ENCODE results near the gene KCNT2.

KCNT2 gene

DNA sequence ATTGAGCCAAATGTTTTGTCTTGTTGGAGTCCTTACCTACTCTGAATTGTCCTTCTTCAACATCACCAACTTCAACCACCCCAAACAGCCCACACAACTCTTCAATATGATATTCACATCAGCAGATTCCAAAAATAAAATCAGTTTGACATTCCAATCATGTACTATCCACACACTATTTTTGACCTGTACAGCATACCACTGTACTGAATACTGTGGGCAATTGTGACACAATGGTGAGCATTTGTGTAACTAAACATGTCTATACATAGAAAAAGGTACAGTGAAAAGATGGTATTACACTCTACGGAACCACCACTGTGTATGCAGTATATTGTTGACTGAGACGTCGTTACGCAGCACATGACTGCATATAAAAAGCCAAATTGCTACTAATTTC lies 223.1 kb downstream of the KCNT2 start:
- DNase-seq = no peak

DNA sequence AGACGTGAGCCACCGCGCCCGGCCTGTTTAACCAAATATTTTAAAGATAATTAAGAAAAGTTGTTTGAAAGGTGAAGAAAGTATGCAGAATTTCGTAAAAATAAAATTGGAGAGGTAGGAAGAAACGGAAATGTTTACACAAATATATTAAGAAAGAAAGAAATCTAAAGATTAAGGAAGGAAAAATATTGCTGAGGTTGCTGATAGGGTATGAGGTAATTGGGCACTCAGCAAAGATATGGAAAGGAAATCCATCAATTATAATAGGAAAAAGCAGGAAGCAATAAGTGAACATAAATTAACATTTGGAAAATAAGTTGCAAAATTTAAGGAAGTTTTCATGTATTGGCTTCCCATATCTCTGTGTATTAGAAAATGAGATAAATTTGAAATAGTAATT lies 225.9 kb downstream of the KCNT2 start:
- DNase-seq = no peak

DNA sequence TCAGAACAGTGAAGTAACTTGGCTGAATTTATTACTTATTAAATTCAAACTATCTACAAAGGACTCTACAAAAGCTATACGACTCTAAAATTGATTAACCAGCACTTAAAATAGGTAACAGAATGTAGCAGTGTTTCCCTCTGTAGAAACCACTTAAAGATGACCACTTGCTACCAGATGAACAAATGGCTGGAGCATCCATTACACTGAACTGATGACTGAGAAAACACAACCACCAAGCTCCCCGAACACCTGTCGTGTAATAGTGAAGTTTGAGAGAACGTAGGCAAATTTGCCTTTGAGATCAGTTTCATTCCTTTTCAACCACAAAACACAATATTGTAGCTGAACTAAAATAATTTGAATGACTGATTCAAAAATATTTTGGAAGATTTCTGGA lies 226.7 kb downstream of the KCNT2 start:
- DNase-seq = no peak

DNA sequence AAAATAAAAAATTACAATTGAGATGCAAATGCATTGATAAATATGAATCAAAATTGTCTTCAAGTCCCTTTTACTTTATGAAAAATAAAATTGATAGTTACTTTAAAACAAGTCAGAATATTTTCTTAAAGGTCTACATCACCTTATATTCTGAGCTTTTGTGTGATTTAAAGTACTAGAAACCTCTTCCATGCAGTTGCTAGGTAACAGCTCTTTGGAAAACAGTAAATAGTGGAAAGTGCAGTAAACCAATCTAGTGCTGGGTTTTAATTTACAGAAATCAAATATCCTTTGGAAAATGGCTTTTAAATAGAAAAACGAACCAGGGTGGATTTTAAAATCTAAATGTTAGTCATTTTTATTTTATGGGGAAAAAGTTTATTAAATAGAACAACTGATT lies 227.9 kb downstream of the KCNT2 start:
- no peak for DNase-seq

DNA sequence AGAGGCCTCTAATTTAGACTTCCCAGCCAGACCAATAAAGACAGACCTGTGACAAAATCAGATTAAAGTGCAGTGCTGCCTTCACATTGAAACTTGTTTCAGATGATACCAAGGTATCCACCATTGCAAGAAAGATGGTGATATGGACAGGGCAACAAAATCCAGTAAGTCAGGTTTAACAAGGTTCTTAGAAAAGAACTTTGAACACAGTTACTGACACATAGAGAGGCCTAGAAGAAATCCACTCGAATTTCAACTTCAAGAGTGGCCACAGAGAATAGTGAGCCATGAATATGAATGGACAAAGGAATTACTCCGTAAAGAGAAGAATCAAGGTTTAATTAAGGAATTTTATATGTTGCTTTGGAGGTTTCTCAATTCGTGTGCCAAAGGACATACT lies 230.4 kb downstream of the KCNT2 start:
- no peak for DNase-seq

DNA sequence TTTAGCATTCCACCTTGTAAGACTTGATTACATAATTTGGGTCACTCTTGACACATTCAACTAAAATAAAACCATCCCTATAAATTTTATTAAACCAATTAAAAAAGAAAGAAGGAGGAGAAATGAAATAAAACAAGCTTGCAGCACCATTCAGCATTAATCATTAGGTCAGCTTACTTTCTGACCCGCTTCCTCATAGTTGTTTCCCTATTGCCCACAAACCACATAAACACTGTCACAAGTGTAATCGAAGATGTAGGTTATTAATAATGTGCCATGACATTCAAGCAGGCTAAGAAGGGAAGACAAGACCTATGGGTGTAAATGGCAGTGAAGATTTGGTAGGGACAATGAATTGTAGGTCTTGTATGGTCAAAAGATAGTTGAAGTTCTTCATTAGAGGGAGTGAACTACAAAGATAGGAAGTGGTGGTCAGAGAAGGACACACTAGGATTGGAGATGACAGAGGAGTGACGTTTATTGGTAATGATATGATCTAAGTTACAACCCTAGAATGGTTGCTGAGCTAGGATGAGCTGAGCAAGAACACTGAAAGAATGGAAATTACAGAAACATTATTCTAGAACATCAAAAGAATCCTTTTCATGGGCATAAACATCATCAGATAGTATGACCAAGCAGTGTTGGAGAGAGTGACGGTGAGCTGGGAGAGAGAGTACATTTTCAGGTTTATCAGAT lies 231.5 kb downstream of the KCNT2 start:
- DNase-seq = no peak

DNA sequence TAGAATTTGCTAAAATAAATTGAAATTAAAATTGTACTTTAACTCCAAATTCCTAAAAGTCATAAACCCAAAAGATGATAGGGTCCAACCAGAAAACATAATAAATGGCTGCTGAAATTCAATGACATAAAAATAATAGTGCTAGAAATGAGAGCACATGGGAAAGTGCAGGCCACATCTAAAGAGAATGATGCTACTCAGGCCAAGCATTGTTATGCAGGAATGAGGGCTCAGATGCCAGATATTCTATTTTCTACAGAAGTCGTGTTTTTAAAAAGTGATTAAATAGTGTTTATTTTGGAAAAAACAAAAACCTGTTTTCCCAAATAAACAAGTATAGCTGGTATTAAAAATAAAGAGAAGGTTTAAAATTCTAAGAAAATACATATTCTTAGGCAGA lies 234.4 kb downstream of the KCNT2 start:
- no peak for DNase-seq

DNA sequence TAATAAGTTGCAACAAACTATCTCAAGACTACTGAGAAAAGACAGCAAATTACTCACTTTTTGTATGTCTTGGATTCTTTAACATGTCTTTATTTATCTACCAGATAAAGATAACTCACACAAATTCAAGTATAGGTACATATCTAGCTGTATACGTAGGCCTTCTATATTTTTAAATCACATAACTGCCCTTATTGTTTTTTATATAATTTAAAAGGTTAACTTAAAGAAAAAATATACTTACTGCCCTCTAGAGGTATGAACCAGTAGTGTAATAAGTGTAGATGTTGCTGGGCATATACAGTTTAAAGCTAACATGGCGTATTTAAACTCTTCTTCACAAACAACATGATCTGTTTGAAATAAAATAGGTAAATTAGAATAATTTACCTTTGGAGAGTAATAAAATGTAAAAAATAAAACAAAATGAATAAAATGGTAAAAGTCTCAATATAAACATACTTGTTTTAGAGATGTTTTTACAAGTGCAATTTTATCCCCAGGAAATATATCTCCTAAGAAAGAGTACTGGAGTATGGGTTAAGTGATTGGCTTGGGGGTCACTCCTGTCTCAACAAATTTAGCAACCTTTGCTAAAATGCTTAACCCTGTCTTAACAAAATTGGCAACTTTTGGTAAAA lies 235.2 kb downstream of the KCNT2 start:
- DNase-seq = peak; percentile 13

DNA sequence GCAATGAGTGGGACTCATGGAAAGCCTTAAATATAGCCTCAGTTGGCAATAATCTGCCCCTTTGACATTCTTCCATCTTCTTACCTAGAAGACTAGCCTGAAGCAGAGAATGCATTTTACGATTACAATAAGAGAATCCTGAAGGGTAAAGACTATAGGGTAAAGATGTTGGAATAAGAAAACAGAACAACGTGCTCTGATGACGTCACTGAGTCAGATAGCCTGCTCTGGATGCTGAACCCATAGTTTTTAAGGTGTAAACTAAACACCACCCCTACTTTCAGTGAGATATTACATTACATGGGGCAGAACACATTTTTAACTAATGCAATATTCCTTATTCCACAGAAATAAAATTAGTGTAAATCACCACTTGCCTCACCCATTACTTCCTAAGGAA lies 240.4 kb downstream of the KCNT2 start:
- no peak for DNase-seq

DNA sequence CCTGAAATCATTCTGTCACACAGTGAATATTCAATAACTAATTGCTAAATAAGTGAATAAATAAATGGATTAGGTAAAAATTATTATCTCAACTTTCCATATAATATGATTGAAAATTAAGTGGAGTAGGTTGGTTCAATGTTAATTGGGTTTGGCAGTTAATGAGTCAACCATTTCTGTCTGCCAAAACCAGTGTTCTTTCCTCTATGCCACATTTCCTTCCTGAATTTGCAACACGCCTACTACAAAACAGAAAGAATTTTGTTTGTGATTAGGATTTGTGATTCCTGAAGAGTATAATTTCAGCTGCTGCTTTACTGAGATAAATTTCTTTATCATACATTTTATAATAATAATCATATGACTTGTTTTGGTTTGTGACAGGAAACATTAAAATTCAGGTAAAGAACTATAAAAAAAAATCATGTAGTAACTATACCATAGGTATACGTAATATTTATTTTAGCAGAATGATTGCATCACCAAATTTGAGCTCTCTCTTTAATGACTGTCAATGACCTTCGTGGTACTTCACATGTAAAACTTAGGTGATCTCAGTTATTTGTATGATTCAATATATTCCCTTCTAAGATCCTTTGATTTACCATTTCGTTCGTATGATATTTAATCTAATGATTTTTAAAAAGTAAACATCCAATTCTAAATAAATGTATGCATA lies 241.3 kb downstream of the KCNT2 start:
- no peak for DNase-seq

DNA sequence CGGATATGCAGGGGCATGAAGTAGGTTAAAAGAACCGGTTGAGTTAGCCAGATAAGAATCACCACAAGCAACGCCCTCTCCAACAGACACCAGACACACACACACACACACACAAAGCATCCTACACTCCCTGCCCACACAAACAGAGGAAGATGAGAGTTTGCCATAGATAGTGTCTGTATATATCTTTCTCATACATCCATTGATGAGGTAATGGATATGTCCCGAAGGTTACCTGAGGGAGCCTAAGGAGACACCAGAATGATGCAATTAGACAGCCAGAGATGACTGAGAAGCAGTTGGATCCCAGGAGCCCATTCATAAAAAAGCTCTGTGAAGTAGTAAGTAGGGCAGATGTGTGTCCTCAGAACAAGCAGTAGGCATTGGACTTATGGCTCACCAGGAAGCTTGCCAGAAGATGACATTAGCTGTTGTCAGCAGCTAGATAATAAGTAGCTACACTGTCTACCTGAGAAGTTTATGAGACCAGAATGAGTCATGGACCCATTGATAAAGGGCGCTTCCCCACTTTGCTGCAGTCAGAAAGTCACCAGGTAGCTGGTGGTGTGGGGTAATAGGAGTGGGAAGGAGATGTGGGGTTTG lies 247.0 kb downstream of the KCNT2 start:
- DNase-seq = no peak

DNA sequence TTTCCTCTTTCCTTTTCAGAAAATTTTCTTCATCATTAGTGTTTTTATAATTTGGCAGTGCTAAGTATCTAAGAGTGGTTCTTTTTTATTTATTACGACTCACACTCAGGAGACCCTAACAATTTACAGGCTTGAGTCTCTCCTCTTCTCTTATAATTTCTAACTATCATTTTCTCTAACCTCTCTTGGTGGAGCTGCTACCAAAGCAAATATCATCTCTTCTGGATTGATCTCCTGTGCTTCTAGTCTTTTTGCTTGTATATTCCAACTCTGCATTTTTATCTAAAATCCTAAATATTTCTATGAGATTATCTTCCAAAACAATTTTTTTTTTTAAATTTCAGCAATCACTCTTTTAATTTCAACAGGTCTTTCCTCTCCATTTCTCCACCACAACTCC lies 250.3 kb downstream of the KCNT2 start:
- no peak for DNase-seq

DNA sequence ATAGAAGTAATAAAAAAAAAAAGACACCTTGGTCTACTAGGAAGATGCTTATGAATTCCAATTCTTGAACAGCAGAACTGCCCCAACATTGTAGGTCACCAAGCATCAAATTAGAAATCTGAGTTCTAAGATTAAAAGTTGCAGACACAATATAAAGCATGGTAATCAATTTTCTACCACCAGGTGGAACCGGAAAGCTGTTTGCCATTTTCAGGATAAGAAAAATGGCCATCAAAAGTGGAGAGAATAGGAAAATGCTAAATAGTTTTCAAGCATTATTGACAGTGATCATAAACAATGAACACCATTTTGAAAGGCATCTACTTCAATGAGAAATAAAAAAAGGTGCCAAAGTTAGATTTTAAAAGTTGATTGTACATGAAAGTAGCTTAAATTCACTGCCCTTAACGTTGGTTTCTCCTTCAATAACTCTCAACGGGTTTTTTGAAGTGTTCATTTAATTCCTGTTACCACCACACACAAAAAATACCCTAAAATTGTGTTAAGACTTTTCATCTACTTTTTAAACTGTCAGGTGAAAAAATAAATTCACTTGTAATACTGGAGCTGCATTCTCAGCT lies 252.9 kb downstream of the KCNT2 start:
- DNase-seq = peak; percentile 1

DNA sequence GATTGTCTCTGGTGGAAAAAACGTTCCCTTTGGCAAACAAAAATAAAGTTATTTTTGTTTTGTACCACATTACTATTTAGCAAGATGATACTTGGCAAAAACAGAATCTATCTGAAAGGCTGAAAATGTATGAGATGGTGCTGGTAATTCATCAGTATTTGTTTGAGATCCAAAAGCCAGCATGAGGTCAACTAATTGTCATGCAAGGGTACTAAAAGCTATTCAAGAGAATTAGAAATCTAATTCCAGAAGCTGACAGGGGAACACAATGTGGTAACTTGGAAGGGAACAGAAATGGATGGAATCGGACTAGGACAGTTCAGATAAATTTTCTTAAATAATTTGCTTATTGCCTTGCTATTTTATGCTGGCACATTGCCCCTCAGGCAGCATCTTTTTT lies 263.8 kb downstream of the KCNT2 start:
- no peak for DNase-seq

DNA sequence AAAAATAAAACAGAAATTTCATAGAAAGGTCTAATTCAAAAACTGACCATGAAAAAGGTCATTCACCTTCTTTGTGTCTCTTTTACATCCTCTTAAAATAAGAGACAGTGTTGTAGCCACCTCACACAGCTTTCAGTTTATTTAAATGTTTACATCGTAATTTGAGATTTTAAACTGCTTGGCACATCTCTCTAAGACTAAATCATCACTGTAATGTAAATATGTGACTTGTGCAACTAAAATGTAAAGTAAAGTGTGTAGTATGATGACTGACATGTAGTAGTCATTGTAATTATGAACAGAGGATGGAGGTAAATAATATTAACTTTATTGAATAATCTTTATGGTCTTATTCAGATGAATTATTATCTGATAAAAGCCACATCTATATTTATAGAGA lies 283.9 kb downstream of the KCNT2 start:
- DNase-seq = no peak

DNA sequence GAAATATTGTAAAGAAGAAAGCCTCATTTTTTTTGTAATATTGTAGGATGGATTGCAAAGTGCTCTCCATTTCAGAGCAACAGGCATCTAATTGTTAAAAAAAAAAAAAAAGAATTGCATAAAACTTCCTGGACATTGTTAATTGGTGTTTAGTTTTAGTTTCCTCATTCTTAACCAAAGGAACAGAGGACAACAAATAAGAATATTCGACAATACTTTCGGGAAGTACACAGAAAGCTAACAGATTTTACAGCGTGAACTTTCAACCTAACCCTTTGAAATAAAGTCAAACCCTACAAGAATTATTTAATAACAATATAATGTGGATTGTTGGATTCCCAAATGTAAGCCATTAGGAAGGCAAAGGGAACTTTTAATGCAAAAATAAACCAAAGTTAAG lies 284.4 kb downstream of the KCNT2 start:
- no peak for DNase-seq

DNA sequence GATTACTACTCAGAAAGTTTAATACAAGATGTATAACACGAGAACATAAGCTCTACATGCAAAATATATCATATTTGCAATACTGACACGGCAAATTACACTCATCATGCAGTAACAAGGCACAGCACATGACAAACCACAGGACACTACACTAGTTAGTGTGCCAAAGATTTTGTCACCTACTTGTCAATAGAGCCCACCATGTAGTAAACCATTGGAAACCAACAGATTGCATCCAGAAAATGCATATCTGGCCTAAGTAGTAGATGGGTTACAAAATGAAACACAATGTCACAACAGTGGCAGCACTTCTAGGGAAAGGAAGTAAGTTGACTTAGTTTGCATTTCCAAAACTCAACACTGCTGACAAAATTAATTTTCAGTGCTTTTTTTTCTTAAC lies 288.9 kb downstream of the KCNT2 start:
- DNase-seq = no peak

DNA sequence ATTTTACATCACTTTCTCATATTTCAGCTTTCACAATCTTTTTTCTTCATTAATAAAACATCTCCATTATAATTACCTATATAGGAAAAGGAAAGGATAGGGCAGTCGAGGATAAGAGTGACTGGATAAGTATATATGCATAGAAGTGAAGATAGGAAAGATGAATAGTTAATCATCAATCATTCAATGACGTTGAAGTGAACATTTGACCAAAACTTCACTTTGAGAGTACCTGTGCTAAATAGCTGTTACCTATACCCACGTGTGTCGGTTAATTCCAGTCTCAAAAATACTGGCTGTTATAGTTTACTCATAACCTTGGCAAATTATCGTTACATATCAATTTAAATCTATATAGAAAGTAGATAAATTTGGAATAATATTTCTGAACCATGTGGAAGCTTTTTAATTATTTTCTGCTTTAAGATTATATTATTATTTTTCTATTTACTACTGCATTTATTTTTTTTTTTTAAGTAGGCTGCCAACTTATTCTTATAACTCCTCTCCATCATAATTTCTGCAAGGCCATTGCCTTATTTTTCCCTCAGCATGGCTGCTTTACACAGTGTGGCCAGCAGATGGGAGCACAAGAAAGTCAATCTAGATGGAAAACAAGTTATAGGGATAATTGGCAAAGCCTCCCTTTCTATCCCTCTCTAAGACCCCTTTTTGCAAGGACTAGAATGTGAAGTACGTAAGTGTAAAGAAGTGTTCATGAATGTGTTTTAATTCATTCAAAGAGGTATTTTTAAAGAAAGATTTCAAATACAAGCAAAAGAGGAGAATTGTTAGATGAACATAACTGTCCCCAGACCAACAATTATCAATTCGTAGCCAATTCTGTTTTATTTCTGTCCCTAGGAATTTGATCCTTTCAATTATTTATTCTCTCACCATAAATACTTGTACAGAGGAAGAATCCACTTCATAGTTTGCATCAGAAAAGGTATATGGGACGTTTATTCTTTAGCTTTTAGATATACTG lies 290.4 kb downstream of the KCNT2 start:
- DNase-seq = no peak

DNA sequence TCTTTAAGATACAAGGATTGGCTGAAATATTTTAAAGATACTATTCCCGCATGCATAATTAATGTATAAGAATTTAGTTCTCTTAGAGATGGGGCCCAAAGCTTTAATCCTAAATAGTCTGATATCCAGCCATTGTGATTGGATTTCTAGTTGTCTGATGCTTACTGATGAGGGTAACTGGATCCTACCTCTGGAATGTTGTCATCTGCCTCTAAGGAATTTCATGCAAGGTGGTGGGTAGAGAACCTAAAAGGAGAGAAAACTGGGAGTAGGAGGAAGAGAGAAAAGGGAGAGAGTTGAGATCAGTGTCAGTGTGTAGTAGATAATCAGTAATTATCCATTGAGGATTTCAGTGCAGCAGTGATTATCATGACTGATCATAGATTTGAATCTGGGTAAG lies 295.5 kb downstream of the KCNT2 start:
- DNase-seq = no peak

DNA sequence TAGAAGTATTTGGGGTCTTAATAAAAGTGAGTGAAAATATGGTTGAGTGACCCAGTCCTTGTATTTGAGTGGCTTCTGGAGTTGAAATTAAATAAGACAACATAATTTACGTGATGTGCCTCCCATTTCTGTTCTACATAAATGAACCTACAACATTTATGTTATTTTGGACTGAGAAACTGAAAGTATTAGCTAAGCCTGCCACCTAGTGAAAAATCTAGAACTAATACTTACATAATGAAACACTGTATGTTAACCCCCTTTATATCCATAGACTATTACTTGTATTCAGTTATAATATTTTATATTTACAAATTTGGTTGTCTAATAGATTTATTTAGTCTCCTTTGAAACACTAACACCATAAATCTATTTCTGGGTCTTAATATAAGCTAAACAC lies 298.9 kb downstream of the KCNT2 start:
- no peak for DNase-seq

DNA sequence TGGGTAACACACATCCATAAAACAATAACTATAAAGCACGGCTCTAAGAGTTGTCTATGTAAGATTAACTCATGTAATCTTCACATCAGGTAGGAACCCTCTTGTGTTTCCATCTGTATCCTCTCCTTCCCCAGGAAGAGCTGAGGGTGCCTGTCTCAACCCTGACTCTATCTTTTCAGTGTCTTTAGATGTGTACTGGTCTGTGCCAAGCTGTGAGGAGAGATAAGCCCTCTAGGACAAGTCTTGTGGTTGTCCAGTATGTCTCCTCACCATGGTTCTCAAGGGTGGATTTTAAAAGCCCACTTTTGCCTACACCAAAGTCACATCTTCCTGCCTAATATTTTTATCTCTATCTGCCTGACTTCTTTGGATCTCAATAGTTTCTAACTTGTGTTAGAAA lies 300.1 kb downstream of the KCNT2 start:
- no peak for DNase-seq

DNA sequence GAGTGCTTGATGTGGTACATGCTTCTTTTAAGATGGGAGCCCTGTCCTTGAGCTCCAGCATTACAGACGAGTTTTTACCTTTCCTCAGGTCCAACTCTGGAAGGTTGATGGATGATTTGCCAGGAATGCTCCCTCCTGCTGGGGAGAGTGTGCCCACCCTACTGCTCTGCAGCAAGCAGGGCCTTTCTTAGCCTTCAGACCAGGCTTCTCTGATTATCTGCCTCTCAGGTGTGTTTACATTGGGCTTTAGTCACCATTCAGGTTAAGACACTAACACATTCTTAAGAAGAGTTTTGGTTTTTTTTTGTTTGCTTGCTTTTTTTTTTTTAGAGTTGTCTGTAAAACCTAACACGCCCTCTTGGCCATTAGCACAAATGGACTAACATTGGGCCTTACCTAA lies 301.8 kb downstream of the KCNT2 start:
- no peak for DNase-seq
